ENCODE data around the gene SMIM13. TPM values are rescaled to one million over a fixed set of nuclear protein-coding genes. Genes with fewer than 3 reads are reported as not detected.

SMIM13 gene
- total RNA-seq, 1 donor from 2014 or later, result 7.8 TPM

DNA sequence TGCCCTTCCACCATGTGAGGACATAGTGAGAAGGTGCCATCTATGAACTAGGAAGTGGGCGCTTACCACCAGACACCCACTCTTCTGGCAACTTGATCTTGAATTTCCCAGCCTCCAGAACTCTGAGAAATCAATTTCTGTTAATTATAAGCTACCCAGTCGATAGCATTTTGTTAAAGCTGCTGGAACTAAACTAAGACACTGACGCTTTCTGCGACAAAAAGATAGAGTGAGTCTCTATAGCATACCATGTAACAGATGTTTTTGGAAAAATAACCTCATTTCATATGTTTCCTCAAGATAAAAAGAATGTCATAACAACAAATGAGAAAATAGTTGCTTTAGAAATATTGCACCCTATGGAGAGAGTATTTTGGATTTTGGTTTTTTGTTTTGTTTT lies 15.4 kb upstream of the SMIM13 start:
- Histone ChIP-seq H3K4me2 (no peak overlapping the region), H3F3A (ENCODE audit: low read depth) (no peaks in the 10 kb centered on the region), H2AFZ (replicated peaks) (no peak overlapping the region), H3K4me1 (no peaks in the 10 kb centered on the region), H3K27me3 (no peaks in the 10 kb centered on the region), H3K9me3 (ENCODE audit: low read depth) (no peaks in the 10 kb centered on the region), H3K36me3 (no peaks in the 10 kb centered on the region), H3K79me2 (ENCODE audit: low read depth) (no peaks in the 10 kb centered on the region), H3K4me3 (no peak overlapping the region), H3K27ac (no peak overlapping the region), H4K20me1 (ENCODE audit: low read depth) (no peaks in the 10 kb centered on the region), H3K9ac (no peak overlapping the region)
- Mint-ChIP-seq H3K27me3 (ENCODE audit: insufficient read depth, low read depth) (peaks cover 2% of the 10 kb centered on the region), H3K27ac (no peak overlapping the region), H3K36me3 (no peaks in the 10 kb centered on the region), H3K4me3 (no peak overlapping the region), H3K9me3 (no peaks in the 10 kb centered on the region), H3K4me1 (peaks cover 3% of the 10 kb centered on the region)
- DNase-seq (ENCODE audit: low spot score), result no peak
- no peak for TF ChIP-seq EZH2 (IDR thresholded peaks at IDR 0.05)
- TF ChIP-seq, protein P1, sequence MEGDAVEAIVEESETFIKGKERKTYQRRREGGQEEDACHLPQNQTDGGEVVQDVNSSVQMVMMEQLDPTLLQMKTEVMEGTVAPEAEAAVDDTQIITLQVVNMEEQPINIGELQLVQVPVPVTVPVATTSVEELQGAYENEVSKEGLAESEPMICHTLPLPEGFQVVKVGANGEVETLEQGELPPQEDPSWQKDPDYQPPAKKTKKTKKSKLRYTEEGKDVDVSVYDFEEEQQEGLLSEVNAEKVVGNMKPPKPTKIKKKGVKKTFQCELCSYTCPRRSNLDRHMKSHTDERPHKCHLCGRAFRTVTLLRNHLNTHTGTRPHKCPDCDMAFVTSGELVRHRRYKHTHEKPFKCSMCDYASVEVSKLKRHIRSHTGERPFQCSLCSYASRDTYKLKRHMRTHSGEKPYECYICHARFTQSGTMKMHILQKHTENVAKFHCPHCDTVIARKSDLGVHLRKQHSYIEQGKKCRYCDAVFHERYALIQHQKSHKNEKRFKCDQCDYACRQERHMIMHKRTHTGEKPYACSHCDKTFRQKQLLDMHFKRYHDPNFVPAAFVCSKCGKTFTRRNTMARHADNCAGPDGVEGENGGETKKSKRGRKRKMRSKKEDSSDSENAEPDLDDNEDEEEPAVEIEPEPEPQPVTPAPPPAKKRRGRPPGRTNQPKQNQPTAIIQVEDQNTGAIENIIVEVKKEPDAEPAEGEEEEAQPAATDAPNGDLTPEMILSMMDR (IDR thresholded peaks at IDR 0.05), result no peak
- no peak for TF ChIP-seq EZH2phosphoT487 (IDR thresholded peaks at IDR 0.05)

DNA sequence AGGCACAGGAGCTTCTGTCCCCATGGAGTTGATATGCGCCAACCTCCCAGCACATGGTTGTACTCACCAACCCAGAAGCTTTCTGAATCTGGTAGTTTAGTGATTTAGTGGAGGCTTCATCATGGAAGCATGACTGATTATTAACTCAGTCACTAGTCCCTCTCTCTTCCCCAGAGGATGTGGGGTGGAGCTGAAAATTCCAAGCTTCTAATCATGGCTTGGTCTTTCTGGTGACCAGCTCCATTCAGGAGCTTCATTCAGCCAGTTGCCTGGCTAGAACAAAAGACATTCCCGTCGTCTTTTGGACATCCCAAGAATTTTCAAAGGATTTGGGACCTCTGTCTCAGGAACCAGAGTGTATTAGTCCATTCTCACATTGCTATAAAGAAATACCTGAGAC lies 13.3 kb upstream of the SMIM13 start:
- Mint-ChIP-seq H3K27ac (no peak overlapping the region), H3K9me3 (no peaks in the 10 kb centered on the region), H3K27me3 (ENCODE audit: insufficient read depth, low read depth) (peaks cover 2% of the 10 kb centered on the region), H3K4me3 (no peak overlapping the region), H3K36me3 (no peaks in the 10 kb centered on the region), H3K4me1 (peaks cover 3% of the 10 kb centered on the region)
- Histone ChIP-seq H2AFZ (replicated peaks) (no peak overlapping the region), H3K79me2 (ENCODE audit: low read depth) (no peaks in the 10 kb centered on the region), H4K20me1 (ENCODE audit: low read depth) (no peaks in the 10 kb centered on the region), H3K9ac (no peak overlapping the region), H3K4me1 (no peaks in the 10 kb centered on the region), H3F3A (ENCODE audit: low read depth) (no peaks in the 10 kb centered on the region), H3K9me3 (ENCODE audit: low read depth) (no peaks in the 10 kb centered on the region), H3K36me3 (no peaks in the 10 kb centered on the region), H3K4me3 (no peak overlapping the region), H3K27me3 (no peaks in the 10 kb centered on the region), H3K27ac (no peak overlapping the region), H3K4me2 (no peak overlapping the region)
- DNase-seq (ENCODE audit: low spot score), result no peak
- TF ChIP-seq, protein P1 (IDR thresholded peaks at IDR 0.05), result no peak
- TF ChIP-seq EZH2phosphoT487 (IDR thresholded peaks at IDR 0.05), result no peak
- no peak for TF ChIP-seq EZH2 (IDR thresholded peaks at IDR 0.05)

DNA sequence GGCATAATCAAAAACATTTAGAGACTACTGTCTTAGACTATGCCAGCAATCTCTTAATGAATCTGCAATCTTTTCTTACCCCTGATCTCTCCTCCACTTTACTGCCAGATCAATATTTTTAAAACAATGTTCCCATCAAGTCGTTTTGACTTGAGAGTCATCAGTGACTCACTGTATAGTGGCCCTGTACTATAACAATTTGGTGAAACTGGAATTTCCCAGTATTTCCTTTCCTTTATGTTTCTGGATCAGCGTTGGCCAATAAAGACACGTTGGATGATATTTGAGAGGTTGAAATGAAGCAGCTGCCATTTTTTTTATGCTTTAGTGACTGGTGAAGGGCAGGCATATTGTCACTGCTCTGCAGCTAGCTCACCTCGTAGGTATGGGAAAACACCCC lies 10.1 kb upstream of the SMIM13 start:
- H4K20me1 ChIP-seq (ENCODE audit: low read depth), result no peaks in the 10 kb centered on the region
- no peak overlapping the region for H3K9ac ChIP-seq
- TF ChIP-seq EZH2 (IDR thresholded peaks at IDR 0.05), result no peak
- TF ChIP-seq, protein P1 (IDR thresholded peaks at IDR 0.05), result no peak
- no peak for TF ChIP-seq EZH2phosphoT487 (IDR thresholded peaks at IDR 0.05)
- no peaks in the 10 kb centered on the region for H3K27me3 ChIP-seq
- Mint-ChIP-seq H3K4me3 (no peak overlapping the region), H3K27me3 (ENCODE audit: insufficient read depth, low read depth) (peaks cover 2% of the 10 kb centered on the region), H3K4me1 (peaks cover 3% of the 10 kb centered on the region), H3K9me3 (no peaks in the 10 kb centered on the region), H3K27ac (no peak overlapping the region), H3K36me3 (no peaks in the 10 kb centered on the region)
- DNase-seq (ENCODE audit: low spot score), result no peak
- no peaks in the 10 kb centered on the region for H3K4me1 ChIP-seq
- no peaks in the 10 kb centered on the region for H3K9me3 ChIP-seq (ENCODE audit: low read depth)
- H3K27ac ChIP-seq, result no peak overlapping the region
- H3K4me2 ChIP-seq, result no peak overlapping the region
- H3F3A ChIP-seq (ENCODE audit: low read depth), result no peaks in the 10 kb centered on the region
- no peak overlapping the region for H2AFZ ChIP-seq (replicated peaks)
- no peak overlapping the region for H3K4me3 ChIP-seq
- no peaks in the 10 kb centered on the region for H3K36me3 ChIP-seq
- no peaks in the 10 kb centered on the region for H3K79me2 ChIP-seq (ENCODE audit: low read depth)

Data from neural progenitor cell (in vitro differentiated cells).